WI38 (cell line): ENCODE data around the gene CDCP1.

Source experiments
- H3K4me3 ChIP-seq: 2 replicates; pipeline ENCODE4 v1.5.1; 2011; ENCODE audit warnings: low read depth, mild to moderate bottlenecking, control low read depth, low read length
- TF ChIP-seq, protein P1 (sequence below): IDR thresholded peaks from 2 replicates; pipeline ENCODE4 v1.5.1; 2012; ENCODE audit warnings: low read depth, mild to moderate bottlenecking, control low read depth, low read length

CDCP1 gene, protein sequence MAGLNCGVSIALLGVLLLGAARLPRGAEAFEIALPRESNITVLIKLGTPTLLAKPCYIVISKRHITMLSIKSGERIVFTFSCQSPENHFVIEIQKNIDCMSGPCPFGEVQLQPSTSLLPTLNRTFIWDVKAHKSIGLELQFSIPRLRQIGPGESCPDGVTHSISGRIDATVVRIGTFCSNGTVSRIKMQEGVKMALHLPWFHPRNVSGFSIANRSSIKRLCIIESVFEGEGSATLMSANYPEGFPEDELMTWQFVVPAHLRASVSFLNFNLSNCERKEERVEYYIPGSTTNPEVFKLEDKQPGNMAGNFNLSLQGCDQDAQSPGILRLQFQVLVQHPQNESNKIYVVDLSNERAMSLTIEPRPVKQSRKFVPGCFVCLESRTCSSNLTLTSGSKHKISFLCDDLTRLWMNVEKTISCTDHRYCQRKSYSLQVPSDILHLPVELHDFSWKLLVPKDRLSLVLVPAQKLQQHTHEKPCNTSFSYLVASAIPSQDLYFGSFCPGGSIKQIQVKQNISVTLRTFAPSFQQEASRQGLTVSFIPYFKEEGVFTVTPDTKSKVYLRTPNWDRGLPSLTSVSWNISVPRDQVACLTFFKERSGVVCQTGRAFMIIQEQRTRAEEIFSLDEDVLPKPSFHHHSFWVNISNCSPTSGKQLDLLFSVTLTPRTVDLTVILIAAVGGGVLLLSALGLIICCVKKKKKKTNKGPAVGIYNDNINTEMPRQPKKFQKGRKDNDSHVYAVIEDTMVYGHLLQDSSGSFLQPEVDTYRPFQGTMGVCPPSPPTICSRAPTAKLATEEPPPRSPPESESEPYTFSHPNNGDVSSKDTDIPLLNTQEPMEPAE

DNA sequence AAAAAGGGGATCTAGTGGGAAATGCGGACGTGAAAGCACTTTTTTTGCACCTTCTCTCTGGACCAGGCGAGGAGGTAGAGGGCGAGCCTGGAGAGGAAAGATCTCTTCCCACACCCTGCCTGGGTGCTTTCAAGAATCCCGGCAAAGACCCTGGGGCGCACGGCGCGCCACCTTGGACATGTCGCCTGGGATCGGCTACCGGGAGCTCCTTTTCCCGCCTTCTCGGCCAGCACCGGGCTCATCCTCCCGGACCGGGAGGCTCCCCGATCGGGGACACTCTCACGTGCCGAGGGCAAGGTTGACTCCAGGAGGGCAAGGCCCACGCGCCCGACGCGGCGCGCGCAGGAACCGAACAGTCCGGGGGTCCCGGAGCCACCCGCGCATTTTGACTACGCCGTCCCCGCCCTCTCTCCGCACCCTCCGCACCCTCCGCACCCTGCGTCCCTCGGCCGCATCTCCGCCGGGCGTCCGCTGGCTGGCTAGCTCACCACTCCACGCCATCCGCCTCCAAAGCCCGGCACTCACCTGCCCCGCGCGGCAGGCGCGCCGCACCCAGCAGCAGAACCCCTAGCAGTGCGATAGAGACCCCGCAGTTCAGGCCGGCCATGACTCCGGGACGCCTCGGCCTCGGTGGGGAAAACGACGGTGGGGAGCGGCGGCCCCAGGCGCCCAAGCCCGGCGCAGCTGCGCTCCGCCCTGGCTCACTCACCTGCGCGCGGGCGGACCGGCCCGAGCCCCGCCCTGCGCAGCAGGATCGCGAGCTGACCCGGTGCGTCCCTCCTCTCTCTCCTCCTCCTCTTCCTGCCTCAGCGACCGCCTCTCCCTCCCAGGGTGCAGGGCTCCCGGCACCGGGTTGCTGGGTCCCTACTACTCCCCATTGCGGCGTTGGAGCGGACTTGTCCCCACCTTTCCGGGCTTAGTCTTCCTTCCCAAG, at the start of gene CDCP1:
TSS of gene CDCP1 (minus strand) at position 698 of the 934 bp plus-strand sequence. CDS start at position 607, 91 bp downstream.
- TF ChIP-seq, protein P1, sequence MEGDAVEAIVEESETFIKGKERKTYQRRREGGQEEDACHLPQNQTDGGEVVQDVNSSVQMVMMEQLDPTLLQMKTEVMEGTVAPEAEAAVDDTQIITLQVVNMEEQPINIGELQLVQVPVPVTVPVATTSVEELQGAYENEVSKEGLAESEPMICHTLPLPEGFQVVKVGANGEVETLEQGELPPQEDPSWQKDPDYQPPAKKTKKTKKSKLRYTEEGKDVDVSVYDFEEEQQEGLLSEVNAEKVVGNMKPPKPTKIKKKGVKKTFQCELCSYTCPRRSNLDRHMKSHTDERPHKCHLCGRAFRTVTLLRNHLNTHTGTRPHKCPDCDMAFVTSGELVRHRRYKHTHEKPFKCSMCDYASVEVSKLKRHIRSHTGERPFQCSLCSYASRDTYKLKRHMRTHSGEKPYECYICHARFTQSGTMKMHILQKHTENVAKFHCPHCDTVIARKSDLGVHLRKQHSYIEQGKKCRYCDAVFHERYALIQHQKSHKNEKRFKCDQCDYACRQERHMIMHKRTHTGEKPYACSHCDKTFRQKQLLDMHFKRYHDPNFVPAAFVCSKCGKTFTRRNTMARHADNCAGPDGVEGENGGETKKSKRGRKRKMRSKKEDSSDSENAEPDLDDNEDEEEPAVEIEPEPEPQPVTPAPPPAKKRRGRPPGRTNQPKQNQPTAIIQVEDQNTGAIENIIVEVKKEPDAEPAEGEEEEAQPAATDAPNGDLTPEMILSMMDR: no peak
- peak within 1 kb of the TSS; percentile 50 for H3K4me3 ChIP-seq

DNA sequence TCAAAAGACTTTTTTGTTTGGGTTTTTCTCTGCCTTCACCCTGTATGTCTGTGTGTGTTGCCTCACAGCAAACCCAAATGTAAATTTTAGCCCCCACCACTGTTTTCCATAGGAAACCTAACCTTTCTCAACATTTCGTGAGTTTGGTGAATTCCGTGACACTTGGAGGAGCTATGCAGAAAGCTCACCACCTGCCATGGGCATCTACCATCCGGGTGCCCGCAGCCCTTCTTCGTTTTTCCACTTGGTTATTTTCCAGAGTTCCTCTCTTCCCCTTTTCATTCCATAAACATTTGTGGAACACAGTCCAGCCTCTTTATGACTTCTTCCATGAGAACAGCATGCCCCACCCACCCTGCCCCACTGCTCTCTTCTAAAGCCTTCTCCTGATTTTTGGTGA, 48.6 kb upstream of the CDCP1 start:
- H3K4me3 ChIP-seq: no peak overlapping the region
- TF ChIP-seq, protein P1: no peak

DNA sequence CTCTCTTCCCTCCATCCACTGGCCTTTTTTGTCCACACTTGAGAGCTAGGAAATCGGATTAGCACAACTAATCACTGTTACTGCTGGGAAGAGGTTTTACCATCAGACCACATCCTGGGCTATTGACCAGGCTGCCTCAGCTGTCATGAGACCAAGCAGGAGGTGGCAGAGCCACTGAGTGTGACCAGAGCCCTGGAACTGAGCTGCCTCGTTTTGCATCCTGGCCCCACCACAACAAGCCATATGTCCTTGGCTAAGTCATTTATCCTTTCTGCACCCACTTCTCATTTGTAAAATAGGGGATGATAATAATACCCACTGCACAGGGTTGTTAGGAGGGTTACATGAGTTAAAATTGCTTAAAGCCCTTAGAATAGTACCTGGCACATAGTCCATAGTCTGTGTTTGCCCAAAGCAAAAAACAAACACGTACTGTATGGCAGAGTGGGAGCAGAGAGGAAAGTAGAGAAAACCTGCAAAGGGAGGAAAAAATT, 45.8 kb upstream of the CDCP1 start:
- no peak overlapping the region for H3K4me3 ChIP-seq
- TF ChIP-seq, protein P1: no peak

DNA sequence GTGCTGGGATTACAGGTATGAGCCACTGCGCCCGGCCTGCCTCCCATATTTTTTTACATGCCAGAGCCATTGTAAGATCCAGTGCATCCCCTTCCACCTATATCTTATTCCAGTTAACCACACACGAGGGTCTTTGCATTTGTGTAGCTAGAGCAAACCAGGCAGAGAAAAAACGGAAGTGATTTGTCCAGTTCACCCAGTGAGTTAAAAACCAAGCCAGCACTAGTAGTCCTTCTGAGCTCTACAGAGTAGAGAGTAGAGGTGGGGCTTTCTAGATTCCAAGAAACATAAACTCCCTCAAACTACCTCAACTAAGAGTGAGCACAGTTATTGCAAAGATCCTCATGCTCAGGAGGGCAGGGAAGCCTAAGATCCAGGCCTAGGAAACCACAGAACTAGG, 45.2 kb upstream of the CDCP1 start:
- no peak overlapping the region for H3K4me3 ChIP-seq
- TF ChIP-seq, protein P1: no peak

DNA sequence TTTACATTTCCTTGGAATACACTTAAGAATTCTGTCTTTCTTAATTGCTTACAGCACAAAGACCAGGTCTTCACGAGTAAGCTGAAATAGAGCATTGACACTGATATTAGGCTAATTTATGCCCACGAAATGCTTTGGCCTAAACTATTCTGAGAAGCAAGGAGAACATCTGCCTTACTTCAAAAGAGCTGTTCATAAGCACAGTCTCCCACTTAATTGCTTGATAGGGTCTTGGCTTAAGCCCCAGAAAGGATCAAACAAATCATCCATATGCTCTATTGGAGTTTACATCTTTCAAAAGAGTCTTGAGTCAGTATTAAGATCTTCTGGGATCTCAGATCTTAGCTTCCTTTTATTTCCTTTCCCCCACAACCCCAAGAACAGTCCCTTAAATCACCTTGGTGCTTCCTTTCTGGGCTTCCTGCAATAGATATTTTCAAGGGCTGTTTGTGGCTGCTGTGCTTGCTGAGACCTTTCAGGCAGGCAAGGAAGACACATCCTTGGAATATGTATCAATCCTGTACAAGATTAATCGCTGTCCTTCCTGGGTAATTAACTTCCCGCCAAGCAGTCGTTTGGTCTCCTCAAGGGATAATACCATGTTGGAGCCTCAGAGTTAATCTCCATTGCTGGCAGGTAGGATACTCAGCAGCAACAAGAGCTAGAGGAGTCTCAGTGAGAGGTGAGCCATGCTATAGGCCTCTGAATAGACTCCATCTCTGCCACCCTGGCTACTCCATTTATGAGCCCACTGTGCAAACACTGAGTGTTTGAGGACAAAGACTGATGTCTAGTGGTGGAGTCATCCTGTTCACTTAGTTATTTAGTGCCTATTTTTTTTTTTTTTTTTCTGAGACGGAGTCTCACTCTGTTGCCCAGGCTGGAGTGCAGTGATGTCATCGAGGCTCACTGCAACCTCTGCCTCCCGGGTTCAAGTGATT, 42.8 kb upstream of the CDCP1 start:
- TF ChIP-seq, protein P1: no peak
- no peak overlapping the region for H3K4me3 ChIP-seq

DNA sequence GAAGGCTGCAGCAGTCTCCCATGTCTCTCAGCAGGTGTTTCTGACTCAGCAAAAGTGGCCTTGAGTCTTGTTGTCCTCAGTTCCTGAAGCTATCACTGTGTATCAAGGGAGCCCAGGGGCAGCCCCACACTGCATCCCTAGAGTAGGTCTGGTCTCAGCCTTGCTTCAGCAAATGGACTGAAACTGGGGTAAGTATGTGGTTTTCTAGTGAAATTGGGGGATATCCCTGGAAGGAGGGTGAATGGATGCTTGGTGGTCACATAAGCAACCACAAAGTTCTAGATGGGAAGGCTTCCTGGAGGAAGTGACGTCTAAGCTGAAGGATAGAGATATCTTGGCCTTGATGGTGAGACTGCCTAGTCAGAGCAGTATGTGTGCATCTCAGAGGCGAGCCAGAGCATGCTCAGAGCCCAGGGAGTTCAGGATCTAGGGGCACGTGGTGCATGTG, 41.5 kb upstream of the CDCP1 start:
- H3K4me3 ChIP-seq: no peak overlapping the region
- TF ChIP-seq, protein P1: no peak
